HG03354 (cell line): ENCODE measurements around the gene CLIC6.

ENCODE experiments used
- ATAC-seq: cut with Tn5 transposase; IDR thresholded peaks from one replicate; pipeline ENCODE4 v1.9.1; 2021; ENCODE audit warnings: mild to moderate bottlenecking; ENCODE audit not compliant: unreplicated experiment, poor library complexity, severe bottlenecking

Gene CLIC6

DNA sequence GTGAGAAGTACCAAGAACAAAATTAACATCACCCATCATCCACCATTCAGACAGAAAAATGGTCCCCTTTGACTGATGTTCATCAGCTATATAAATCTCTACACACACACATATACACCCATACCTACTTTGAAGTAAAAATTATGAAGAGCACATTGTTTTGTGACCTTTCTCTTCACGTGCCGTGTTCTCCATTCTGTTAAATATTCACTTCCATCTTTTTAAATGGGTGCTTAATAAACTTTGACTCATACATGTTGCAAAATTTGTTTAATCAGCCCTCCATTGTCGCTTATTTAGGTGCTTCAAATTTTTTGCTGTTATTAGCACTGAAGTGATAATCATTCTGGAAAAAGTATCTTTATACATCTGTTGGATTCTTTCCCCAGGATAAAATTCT is 80.1 kb downstream of the CLIC6 start:
- no peak for ATAC-seq

- no peak for ATAC-seq
These were observed 86.2 kb downstream of the CLIC6 start for GRCh38 chr21:34754690-34755647.

DNA sequence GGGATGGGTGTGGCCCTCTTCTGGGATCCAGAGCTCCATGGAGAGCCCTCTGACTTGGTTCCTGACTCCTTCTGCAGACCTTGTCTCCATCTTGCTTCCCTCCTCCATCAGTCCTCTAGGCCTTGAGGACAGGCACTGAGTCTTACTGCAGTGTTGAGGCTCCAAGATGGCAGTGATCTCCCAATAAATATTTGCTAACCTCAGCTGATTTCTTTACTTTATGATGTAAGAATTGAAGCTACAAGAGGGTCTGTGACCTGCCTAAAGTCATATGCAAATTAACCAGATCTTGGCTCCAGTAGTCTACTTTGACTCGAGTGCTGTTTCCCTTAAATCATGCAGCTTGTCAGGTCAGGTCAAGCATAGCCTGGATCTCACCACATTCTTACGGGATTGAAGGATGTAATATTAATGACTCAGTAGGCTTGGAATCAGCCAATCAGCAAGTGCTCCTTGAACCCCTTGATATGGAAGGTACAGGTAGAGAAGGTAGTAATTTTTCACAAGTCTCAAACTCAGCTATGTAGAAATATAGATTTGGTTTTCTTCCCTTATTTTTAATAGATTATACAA is 93.0 kb downstream of the CLIC6 start:
- ATAC-seq = no peak

- ATAC-seq = no peak
These were observed 94.0 kb downstream of the CLIC6 start for GRCh38 chr21:34762786-34763185.

- no peak for ATAC-seq
These were observed 96.0 kb downstream of the CLIC6 start for GRCh38 chr21:34764715-34765284.

GRCh38 chr21:34765619-34766018 is 96.8 kb downstream of the CLIC6 start:
- ATAC-seq = no peak

DNA sequence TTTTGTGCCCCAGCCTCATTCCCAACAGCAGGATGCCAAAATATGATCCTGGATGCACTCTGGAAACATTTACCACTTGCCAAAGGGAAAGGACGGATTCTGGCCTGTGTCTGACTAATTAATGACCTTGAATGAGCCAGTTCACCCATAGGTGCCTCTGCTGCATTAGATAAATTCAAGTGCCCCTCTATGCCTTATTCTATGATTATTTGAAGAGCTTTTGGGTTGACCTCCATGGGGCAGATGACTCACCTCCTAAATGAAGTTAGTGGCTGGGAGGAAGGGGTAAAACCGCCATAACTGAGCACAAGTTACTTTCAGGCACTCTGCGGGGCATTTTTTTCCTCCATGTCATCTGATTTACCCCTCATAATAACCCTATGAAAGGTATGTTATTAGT is 98.1 kb downstream of the CLIC6 start:
- no peak for ATAC-seq
